ENCODE data around the gene CAB39. TPM values are rescaled to one million over a fixed set of nuclear protein-coding genes. Genes with fewer than 3 reads are reported as not detected.
A peak's percentile ranks its signal among the peaks of the same experiment; 100 is the strongest.

The CAB39 gene
- total RNA-seq, 1 experiment from 2014 or later = 40.4 TPM

DNA sequence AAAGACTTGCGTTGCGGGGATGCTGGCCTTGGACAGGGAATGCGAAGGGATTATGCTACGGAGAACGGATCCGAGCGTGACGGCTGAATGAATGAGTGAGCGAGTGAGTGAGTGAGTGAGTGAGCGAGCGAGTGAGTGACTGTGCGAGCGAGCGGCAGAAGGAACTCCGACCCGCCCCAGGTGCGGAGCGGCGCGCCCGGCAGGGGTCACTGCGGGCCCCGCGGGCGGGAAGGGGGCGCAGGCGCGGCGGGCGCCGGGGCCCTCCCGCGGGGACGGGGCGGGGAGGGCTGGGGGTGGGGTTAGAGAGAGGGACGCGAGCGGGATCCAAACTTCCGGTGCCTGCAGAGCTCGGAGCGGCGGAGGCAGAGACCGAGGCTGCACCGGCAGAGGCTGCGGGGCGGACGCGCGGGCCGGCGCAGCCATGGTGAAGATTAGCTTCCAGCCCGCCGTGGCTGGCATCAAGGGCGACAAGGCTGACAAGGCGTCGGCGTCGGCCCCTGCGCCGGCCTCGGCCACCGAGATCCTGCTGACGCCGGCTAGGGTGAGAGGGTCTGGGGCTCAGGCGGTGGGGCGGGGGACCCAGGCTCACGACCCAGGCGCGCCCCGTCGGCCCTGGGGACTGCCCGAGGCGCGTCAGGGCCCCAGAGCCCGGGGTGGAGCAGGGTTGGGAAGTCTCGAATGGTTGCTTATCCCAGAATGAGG is 152.1 kb downstream of the CAB39 start, which contains the start of gene ITM2C:
Gene ITM2C (plus strand): TSS at position 338 of the 702 bp plus-strand sequence. CDS start 84 bp downstream, at position 422.
- intact Hi-C loops (cut with micrococcal nuclease; ENCODE audit: unreplicated experiment) = loop anchor here (1.0 kb wide), 1 partner anchor 123 kb away; no protein-coding TSS in a partner anchor
- TF ChIP-seq, protein P1, sequence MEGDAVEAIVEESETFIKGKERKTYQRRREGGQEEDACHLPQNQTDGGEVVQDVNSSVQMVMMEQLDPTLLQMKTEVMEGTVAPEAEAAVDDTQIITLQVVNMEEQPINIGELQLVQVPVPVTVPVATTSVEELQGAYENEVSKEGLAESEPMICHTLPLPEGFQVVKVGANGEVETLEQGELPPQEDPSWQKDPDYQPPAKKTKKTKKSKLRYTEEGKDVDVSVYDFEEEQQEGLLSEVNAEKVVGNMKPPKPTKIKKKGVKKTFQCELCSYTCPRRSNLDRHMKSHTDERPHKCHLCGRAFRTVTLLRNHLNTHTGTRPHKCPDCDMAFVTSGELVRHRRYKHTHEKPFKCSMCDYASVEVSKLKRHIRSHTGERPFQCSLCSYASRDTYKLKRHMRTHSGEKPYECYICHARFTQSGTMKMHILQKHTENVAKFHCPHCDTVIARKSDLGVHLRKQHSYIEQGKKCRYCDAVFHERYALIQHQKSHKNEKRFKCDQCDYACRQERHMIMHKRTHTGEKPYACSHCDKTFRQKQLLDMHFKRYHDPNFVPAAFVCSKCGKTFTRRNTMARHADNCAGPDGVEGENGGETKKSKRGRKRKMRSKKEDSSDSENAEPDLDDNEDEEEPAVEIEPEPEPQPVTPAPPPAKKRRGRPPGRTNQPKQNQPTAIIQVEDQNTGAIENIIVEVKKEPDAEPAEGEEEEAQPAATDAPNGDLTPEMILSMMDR (IDR thresholded peaks at IDR 0.05; ENCODE audit: insufficient read depth in 1 of 2, low read depth in 1 of 2, low read length in 1 of 2, severe bottlenecking in 1 of 2, unreplicated experiment in 1 of 2) = peak; percentile 40 to 46
- H3K36me3 ChIP-seq (ENCODE audit: control insufficient read depth, insufficient read depth, low read length) = no peaks in the 10 kb centered on the region
- CTCF ChIA-PET = interaction anchor here (0.6 to 1.0 kb wide), 4 partner anchors 12 to 185 kb away, joined by 3 read pairs; no protein-coding TSS in a partner anchor
- Mint-ChIP-seq H3K27me3 (ENCODE audit: insufficient read depth, unreplicated experiment) (no peaks in the 10 kb centered on the region), H3K4me1 (ENCODE audit: low read depth, unreplicated experiment) (peaks cover 7% of the 10 kb centered on the region), H3K9me3 (ENCODE audit: unreplicated experiment) (no peaks in the 10 kb centered on the region), H3K4me3 (ENCODE audit: unreplicated experiment) (peak within 1 kb of the TSS; percentile 92), H3K27ac (ENCODE audit: unreplicated experiment) (peak within 1 kb of the TSS; percentile 68), H3K36me3 (ENCODE audit: insufficient read depth, unreplicated experiment) (no peaks in the 10 kb centered on the region)
- peak; percentile 77 to 81 for DNase-seq
- TSS peak; percentile 45 for BruUV-seq (replicated peaks)
- POLR2A ChIA-PET = no interaction called here
- H3K4me3 ChIP-seq (ENCODE audit: low read depth, low read length) = peak within 1 kb of the TSS; percentile 71
- H3K27me3 ChIP-seq (replicated peaks; ENCODE audit: control insufficient read depth, insufficient read depth, low read length) = no peaks in the 10 kb centered on the region
- H3K4me1 ChIP-seq = peaks cover 21% of the 10 kb centered on the region
- no peaks in the 10 kb centered on the region for H3K9me3 ChIP-seq

DNA sequence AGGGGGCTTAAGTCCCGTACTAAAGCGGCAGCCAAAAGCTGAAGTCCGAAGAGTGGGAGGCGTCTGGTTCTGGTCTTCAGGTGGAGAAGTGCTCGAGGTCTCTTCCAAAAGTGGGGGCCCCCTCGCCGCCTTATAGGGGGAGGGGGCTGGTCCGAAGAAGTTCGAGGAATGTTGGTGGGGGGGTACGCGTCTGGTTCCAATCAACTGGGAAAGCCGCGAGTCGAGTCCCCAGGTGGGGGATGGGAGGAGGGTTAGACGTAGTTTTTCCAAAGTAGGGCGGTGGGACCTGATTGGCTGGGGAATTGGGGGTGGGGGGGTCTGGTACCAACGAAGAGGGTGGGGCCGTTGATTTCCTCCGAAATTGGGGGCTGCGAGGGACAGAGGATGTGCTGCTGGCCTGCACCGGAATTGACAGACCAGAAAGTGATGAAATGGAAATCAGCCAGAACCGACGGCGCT is 152.7 kb downstream of the CAB39 start:
- H3K27me3 Mint-ChIP-seq (ENCODE audit: insufficient read depth, unreplicated experiment) = no peaks in the 10 kb centered on the region

More for the DNA sequence above, 152.7 kb downstream of the CAB39 start:
- no peaks in the 10 kb centered on the region for H3K36me3 Mint-ChIP-seq (ENCODE audit: insufficient read depth, unreplicated experiment)
- H3K4me3 ChIP-seq (ENCODE audit: low read depth, low read length) = peak overlapping the region; percentile 71
- H3K9me3 ChIP-seq = no peaks in the 10 kb centered on the region
- H3K4me1 ChIP-seq = peaks cover 27% of the 10 kb centered on the region
- no peaks in the 10 kb centered on the region for H3K9me3 Mint-ChIP-seq (ENCODE audit: unreplicated experiment)
- peaks cover 11% of the 10 kb centered on the region for H3K4me1 Mint-ChIP-seq (ENCODE audit: low read depth, unreplicated experiment)
- ChIA-PET CTCF (interaction anchor here (0.6 to 1.0 kb wide), 3 partner anchors 12 to 185 kb away, joined by 3 read pairs; no protein-coding TSS in a partner anchor), POLR2A (no interaction called here)
- H3K27me3 ChIP-seq (replicated peaks; ENCODE audit: control insufficient read depth, insufficient read depth, low read length) = no peaks in the 10 kb centered on the region
- H3K4me3 Mint-ChIP-seq (ENCODE audit: unreplicated experiment) = peak overlapping the region; percentile 92
- intact Hi-C loops (cut with micrococcal nuclease; ENCODE audit: unreplicated experiment) = no loop called here
- peak overlapping the region; percentile 68 for H3K27ac Mint-ChIP-seq (ENCODE audit: unreplicated experiment)
- no peaks in the 10 kb centered on the region for H3K36me3 ChIP-seq (ENCODE audit: control insufficient read depth, insufficient read depth, low read length)
- no TSS peak for BruUV-seq (replicated peaks)
- DNase-seq = no peak
- TF ChIP-seq, protein P1 (IDR thresholded peaks at IDR 0.05; ENCODE audit: insufficient read depth in 1 of 2, low read depth in 1 of 2, low read length in 1 of 2, severe bottlenecking in 1 of 2, unreplicated experiment in 1 of 2) = no peak

Data from Caco-2 (cell line).